NCI-H774 (cell line): ENCODE results near the gene SORL1.
"Not testable (repeated sequence)": the region's sequence is repeated elsewhere in the genome, so short reads cannot be mapped to it uniquely, and the experiment has no call there.

ENCODE experiments used
- DNase-seq: peaks from one replicate; lab custom pipeline; 2025; lab: John Stamatoyannopoulos, UW

The SORL1 gene

GRCh38 chr11:121478226-121478894 is 26.2 kb downstream of the SORL1 start:
- DNase-seq: no peak

- DNase-seq: no peak
Observed at GRCh38 chr11:121478895-121479697, 27.0 kb downstream of the SORL1 start.

GRCh38 chr11:121479698-121480238 is 27.7 kb downstream of the SORL1 start:
- no peak for DNase-seq

GRCh38 chr11:121481484-121482230 is 29.5 kb downstream of the SORL1 start:
- DNase-seq: not testable (repeated sequence)

- no peak for DNase-seq
Observed at GRCh38 chr11:121482231-121483129, 30.4 kb downstream of the SORL1 start.

GRCh38 chr11:121483805-121484480 is 31.8 kb downstream of the SORL1 start:
- DNase-seq: no peak

- no peak for DNase-seq
Observed at GRCh38 chr11:121485216-121485615, 33.1 kb downstream of the SORL1 start.

- no peak for DNase-seq
Observed at GRCh38 chr11:121486054-121486453, 33.9 kb downstream of the SORL1 start.

GRCh38 chr11:121487191-121487590 is 35.1 kb downstream of the SORL1 start:
- DNase-seq: no peak

GRCh38 chr11:121488170-121488569 is 36.1 kb downstream of the SORL1 start:
- no peak for DNase-seq

GRCh38 chr11:121488641-121489040 is 36.5 kb downstream of the SORL1 start:
- no peak for DNase-seq

- DNase-seq: no peak
Observed at GRCh38 chr11:121489823-121490222, 37.7 kb downstream of the SORL1 start.

GRCh38 chr11:121494355-121495099 is 42.4 kb downstream of the SORL1 start:
- no peak for DNase-seq

- no peak for DNase-seq
Observed at GRCh38 chr11:121497176-121497998, 45.3 kb downstream of the SORL1 start.

GRCh38 chr11:121499405-121499804 is 47.3 kb downstream of the SORL1 start:
- no peak for DNase-seq

GRCh38 chr11:121500275-121500674 is 48.2 kb downstream of the SORL1 start:
- DNase-seq: no peak

- no peak for DNase-seq
Observed at GRCh38 chr11:121500717-121501116, 48.6 kb downstream of the SORL1 start.

GRCh38 chr11:121503051-121503450 is 50.9 kb downstream of the SORL1 start:
- DNase-seq: no peak

- DNase-seq: not testable (repeated sequence)
Observed at GRCh38 chr11:121506237-121506636, 54.1 kb downstream of the SORL1 start.
